ENCODE measurements around the gene BTAF1.
"Not testable (repeated sequence)": the region's sequence is repeated elsewhere in the genome, so short reads cannot be mapped to it uniquely, and the experiment has no call there.

The BTAF1 gene

GRCh38 chr10:92024700-92025099 lies 101.1 kb downstream of the BTAF1 start:
- no peak for DNase-seq
- in situ Hi-C loops (cut with HindIII; ENCODE audit: low pct_ligation_motif_present, low pct_unique_long_range_greater_than_20kb, low sequenced_read_pairs) = no loop called here

GRCh38 chr10:92025340-92025739 lies 101.8 kb downstream of the BTAF1 start:
- DNase-seq; in situ Hi-C loops (cut with HindIII; ENCODE audit: low pct_ligation_motif_present, low pct_unique_long_range_greater_than_20kb, low sequenced_read_pairs): not testable (repeated sequence)

GRCh38 chr10:92027141-92027540 lies 103.6 kb downstream of the BTAF1 start:
- no peak for DNase-seq
- in situ Hi-C loops (cut with HindIII; ENCODE audit: low pct_ligation_motif_present, low pct_unique_long_range_greater_than_20kb, low sequenced_read_pairs) = no loop called here

- in situ Hi-C loops (cut with HindIII; ENCODE audit: low pct_ligation_motif_present, low pct_unique_long_range_greater_than_20kb, low sequenced_read_pairs) = no loop called here
- DNase-seq = no peak
Measured at GRCh38 chr10:92031580-92031979, 108.0 kb downstream of the BTAF1 start.

- DNase-seq; in situ Hi-C loops (cut with HindIII; ENCODE audit: low pct_ligation_motif_present, low pct_unique_long_range_greater_than_20kb, low sequenced_read_pairs): not testable (repeated sequence)
Measured at GRCh38 chr10:92033070-92033469, 109.5 kb downstream of the BTAF1 start.

- in situ Hi-C loops (cut with HindIII; ENCODE audit: low pct_ligation_motif_present, low pct_unique_long_range_greater_than_20kb, low sequenced_read_pairs) = no loop called here
- DNase-seq = no peak
Measured at GRCh38 chr10:92038949-92039348, 115.4 kb downstream of the BTAF1 start.

GRCh38 chr10:92042541-92042940 lies 119.0 kb downstream of the BTAF1 start:
- no peak for DNase-seq
- in situ Hi-C loops (cut with HindIII; ENCODE audit: low pct_ligation_motif_present, low pct_unique_long_range_greater_than_20kb, low sequenced_read_pairs) = no loop called here

GRCh38 chr10:92045641-92046106 lies 122.1 kb downstream of the BTAF1 start:
- in situ Hi-C loops (cut with HindIII; ENCODE audit: low pct_ligation_motif_present, low pct_unique_long_range_greater_than_20kb, low sequenced_read_pairs) = no loop called here
- no peak for DNase-seq

GRCh38 chr10:92047215-92047614 lies 123.6 kb downstream of the BTAF1 start:
- in situ Hi-C loops (cut with HindIII; ENCODE audit: low pct_ligation_motif_present, low pct_unique_long_range_greater_than_20kb, low sequenced_read_pairs) = no loop called here
- DNase-seq = no peak

GRCh38 chr10:92052088-92052487 lies 128.5 kb downstream of the BTAF1 start:
- in situ Hi-C loops (cut with HindIII; ENCODE audit: low pct_ligation_motif_present, low pct_unique_long_range_greater_than_20kb, low sequenced_read_pairs) = no loop called here
- DNase-seq = no peak

GRCh38 chr10:92052741-92053140 lies 129.2 kb downstream of the BTAF1 start:
- in situ Hi-C loops (cut with HindIII; ENCODE audit: low pct_ligation_motif_present, low pct_unique_long_range_greater_than_20kb, low sequenced_read_pairs) = no loop called here
- no peak for DNase-seq

- in situ Hi-C loops (cut with HindIII; ENCODE audit: low pct_ligation_motif_present, low pct_unique_long_range_greater_than_20kb, low sequenced_read_pairs) = no loop called here
- no peak for DNase-seq
Measured at GRCh38 chr10:92054807-92055206, 131.2 kb downstream of the BTAF1 start.

- in situ Hi-C loops (cut with HindIII; ENCODE audit: low pct_ligation_motif_present, low pct_unique_long_range_greater_than_20kb, low sequenced_read_pairs) = no loop called here
- no peak for DNase-seq
Measured at GRCh38 chr10:92062273-92062672, 138.7 kb downstream of the BTAF1 start.

GRCh38 chr10:92064506-92064905 lies 140.9 kb downstream of the BTAF1 start:
- no peak for DNase-seq

GRCh38 chr10:92066386-92066785 lies 142.8 kb downstream of the BTAF1 start:
- no peak for DNase-seq
- in situ Hi-C loops (cut with HindIII; ENCODE audit: low pct_ligation_motif_present, low pct_unique_long_range_greater_than_20kb, low sequenced_read_pairs) = no loop called here

More at GRCh38 chr10:92064506-92064905, 140.9 kb downstream of the BTAF1 start:
- in situ Hi-C loops (cut with HindIII; ENCODE audit: low pct_ligation_motif_present, low pct_unique_long_range_greater_than_20kb, low sequenced_read_pairs) = no loop called here

- in situ Hi-C loops (cut with HindIII; ENCODE audit: low pct_ligation_motif_present, low pct_unique_long_range_greater_than_20kb, low sequenced_read_pairs) = no loop called here
- DNase-seq = no peak
Measured at GRCh38 chr10:92068900-92069299, 145.3 kb downstream of the BTAF1 start.

GRCh38 chr10:92074126-92074887 lies 150.7 kb downstream of the BTAF1 start:
- peak; percentile 42 for DNase-seq
- in situ Hi-C loops (cut with HindIII; ENCODE audit: low pct_ligation_motif_present, low pct_unique_long_range_greater_than_20kb, low sequenced_read_pairs) = no loop called here

- in situ Hi-C loops (cut with HindIII; ENCODE audit: low pct_ligation_motif_present, low pct_unique_long_range_greater_than_20kb, low sequenced_read_pairs) = loop anchor here (25.0 kb wide), 1 partner anchor 336 kb away; no protein-coding TSS in a partner anchor
- DNase-seq = no peak
Measured at GRCh38 chr10:92075829-92076228, 152.3 kb downstream of the BTAF1 start.

GRCh38 chr10:92076722-92077121 lies 153.2 kb downstream of the BTAF1 start:
- DNase-seq = no peak
- in situ Hi-C loops (cut with HindIII; ENCODE audit: low pct_ligation_motif_present, low pct_unique_long_range_greater_than_20kb, low sequenced_read_pairs) = loop anchor here (25.0 kb wide), 1 partner anchor 336 kb away; no protein-coding TSS in a partner anchor

GRCh38 chr10:92079003-92079402 lies 155.4 kb downstream of the BTAF1 start:
- in situ Hi-C loops (cut with HindIII; ENCODE audit: low pct_ligation_motif_present, low pct_unique_long_range_greater_than_20kb, low sequenced_read_pairs) = loop anchor here (25.0 kb wide), 1 partner anchor 333 kb away; no protein-coding TSS in a partner anchor
- DNase-seq = no peak

All from ACHN (cell line).